Germinal center (tissue), 1 donor: Measurements from ENCODE around the gene ABCG4.
"Not testable (repeated sequence)": the region's sequence is repeated elsewhere in the genome, so short reads cannot be mapped to it uniquely, and the experiment has no call there.

ENCODE experiments used
- DNase-seq: peaks from one replicate; pipeline ENCODE4 v3.0.0; 2012; ENCODE audit warnings: mixed read lengths, low spot score

ABCG4 gene

DNA sequence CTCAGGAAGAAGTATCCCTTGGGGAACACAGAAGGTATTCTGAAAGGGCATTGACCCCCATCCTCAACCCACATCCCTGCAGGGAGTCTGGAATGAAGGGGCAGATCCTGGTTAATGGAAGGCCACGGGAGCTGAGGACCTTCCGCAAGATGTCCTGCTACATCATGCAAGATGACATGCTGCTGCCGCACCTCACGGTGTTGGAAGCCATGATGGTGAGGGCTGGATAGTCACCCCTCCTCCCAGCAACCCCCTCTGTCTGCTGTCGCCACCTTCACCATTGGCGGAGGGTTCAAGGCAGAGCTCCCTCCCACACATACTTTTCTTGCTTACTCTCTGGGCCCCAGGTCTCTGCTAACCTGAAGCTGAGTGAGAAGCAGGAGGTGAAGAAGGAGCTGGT is 5.3 kb downstream of the ABCG4 start:
- DNase-seq: no peak

DNA sequence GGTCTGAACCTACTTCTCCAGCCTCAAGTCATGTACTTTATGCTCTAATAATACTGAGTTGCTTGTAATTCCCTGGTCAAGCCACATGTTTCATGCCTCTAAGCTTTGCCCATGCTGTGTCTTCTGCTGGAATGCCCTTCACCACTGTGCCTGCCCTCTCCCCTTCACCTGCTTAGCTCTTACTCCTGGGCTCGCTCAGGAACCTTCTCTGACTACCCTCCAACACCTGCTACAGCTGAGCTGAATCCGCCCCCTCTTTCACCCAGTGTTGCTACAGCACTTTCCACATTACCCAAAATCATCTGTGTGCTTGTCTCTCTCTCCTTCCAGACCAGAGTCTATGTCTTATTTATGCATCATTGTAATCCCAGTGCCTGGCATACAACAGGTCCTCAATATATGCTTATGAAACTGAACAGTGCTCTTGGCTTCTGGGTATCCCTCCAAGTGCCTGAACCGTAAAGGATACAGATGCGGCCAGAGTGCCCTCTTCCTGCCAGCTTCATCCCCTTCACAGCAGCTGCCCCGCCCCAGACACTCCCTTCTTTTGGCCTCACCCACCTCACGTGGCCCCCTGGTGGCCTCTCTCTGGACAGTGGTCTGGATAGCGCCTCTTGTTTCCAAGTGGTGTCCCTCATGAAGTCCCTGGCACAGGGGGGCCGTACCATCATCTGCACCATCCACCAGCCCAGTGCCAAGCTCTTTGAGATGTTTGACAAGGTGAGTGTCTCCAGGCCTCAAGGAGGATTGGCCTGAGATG is 7.1 kb downstream of the ABCG4 start:
- no peak for DNase-seq

DNA sequence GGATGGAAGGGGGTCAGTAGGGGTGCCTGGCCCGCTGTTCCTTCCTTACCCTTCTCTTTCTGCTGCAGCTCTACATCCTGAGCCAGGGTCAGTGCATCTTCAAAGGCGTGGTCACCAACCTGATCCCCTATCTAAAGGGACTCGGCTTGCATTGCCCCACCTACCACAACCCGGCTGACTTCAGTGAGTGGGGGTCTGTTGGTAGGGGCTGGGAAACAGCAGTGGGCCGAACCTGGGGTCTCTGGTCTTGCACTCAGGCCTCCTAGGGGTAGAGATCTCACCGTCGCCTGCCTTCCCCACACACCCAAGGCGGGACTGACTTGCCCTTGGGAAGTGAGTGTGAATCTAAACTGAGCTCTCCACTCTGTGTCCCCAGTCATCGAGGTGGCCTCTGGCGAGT is 7.6 kb downstream of the ABCG4 start:
- DNase-seq: no peak

DNA sequence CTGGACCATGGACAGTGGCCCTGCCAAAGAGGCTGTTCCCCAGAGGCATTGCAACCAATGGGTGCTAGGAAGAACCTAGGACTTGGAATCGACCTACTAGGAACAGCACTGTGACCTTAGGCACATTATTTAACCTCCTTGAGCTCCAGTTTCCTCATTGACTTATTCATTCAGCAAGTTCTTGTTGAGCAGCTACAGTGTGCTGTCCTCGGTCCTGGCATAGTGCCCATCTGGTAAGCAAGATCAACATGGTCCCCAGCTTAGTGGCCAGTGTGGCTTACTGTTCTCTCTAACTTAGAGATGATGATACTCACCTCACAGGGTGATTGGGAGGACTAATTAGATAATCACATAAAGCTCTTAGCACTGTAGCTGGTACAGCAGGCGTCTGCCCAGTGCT is 8.2 kb downstream of the ABCG4 start:
- DNase-seq: no peak

DNA sequence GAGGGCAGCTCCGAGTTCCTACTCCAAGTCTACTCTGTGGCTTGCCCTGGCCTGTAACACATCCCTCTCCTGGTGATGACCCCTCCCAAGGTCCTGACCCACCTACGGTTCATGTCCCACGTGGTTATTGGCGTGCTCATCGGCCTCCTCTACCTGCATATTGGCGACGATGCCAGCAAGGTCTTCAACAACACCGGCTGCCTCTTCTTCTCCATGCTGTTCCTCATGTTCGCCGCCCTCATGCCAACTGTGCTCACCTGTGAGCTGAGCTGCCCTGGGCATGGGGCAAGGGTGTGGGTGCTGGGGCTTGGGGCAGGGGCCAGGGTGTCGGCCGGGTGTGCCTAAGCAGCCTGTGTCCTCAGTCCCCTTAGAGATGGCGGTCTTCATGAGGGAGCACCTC is 9.6 kb downstream of the ABCG4 start:
- DNase-seq: no peak

DNA sequence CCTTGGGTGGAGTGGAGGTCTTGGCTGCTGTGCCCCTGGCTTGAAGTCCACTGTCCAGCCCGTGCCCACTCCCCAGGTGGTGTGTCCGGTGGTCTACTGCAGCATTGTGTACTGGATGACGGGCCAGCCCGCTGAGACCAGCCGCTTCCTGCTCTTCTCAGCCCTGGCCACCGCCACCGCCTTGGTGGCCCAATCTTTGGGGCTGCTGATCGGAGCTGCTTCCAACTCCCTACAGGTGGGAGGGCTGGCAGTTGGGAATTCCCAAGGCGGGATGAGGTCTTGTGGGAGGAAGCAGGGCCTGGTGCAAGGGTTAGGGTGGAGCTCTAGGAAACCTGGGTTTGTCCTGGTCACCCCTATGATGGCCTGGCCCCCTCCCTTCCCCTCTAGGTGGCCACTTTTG is 11.3 kb downstream of the ABCG4 start:
- DNase-seq: no peak

DNA sequence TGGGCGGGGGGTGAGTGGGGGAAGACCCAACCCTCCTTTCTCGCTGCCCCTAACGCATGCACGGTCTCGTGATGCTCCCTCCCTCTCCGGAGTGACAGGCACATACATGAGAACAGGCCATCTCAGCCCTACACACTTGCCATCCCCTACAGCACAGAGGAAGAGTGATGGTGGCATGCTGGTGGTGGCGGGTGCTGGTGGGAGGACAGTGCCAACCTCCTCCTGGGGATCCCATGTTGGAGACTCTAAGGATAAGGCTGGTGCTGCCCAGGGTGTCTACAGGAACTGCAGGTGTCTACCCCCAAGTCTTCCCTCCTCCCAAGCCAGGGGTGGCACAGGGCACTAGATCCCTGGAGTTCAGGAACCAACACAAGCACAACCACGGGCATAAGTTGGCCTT is 13.0 kb downstream of the ABCG4 start:
- no peak for DNase-seq

DNA sequence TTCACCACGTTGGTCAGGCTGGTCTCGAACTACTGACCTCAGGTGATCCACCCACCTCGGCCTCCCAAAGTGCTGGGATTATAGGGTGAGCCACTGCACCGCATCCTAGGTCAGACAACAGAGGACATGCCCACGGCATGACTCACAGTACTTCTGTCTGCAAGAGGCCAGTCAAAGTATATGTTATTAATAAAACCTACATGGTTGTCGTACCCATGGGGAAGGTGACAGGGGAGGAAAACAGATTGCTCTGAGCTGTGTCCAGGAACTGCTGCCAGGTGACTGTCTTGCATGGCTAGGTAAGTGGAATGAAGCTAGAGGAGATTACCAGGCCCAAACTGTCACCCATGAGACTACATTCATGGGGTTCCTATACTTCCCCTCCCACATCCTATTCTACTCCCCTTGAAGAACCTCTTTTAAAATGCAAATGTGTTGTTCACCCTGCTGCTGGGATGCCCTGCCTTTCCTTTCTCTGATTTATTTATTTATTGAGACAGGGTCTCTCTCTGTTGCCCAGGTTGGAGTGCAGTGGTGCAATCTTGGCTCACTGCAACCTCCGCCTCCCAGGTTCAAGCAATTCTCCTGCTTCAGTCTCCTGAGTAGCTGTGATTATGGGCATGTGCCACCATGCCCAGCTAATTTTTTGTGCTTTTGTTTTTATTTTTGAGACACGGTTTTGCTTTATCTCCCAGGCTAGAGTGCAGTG is 17.7 kb downstream of the ABCG4 start:
- DNase-seq: no peak

DNA sequence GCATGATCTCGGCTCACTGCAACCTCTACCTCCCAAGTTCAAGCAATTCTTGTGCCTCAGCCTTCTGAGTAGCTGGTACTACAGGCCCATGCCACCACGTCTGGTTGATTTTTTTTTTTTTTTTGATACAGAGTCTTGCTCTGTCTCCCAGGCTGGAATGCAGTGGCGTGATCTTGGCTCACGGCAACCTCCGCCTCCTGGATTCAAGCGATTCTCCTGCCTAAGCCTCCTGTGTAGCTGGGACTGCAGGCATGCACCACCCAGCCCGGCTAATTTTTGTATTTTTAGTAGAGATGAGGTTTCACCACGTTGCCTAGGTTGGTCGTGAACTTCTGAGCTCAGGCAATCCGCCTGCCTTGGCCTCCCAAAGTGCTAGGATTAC is 18.2 kb downstream of the ABCG4 start:
- DNase-seq: not testable (repeated sequence)

DNA sequence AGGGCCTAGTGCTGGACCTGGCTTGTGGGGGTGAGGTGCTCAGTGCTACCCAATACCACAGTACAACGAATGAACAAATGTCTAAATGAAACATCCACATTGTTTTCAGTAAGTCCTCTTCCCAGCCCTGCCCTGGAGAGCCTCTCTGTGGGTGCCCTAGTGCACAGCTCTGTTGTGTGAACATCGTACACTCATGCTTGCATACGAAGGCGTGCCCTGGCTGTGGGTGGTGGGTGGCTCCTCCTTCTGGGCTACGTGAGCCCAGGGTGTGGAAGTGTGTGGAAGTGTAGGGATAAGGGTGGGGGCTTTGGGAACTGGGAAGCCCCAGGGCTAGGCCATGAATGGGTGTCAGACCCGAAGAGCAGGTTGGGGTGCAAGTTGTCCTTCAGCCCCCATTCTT is 19.1 kb downstream of the ABCG4 start:
- DNase-seq: no peak

DNA sequence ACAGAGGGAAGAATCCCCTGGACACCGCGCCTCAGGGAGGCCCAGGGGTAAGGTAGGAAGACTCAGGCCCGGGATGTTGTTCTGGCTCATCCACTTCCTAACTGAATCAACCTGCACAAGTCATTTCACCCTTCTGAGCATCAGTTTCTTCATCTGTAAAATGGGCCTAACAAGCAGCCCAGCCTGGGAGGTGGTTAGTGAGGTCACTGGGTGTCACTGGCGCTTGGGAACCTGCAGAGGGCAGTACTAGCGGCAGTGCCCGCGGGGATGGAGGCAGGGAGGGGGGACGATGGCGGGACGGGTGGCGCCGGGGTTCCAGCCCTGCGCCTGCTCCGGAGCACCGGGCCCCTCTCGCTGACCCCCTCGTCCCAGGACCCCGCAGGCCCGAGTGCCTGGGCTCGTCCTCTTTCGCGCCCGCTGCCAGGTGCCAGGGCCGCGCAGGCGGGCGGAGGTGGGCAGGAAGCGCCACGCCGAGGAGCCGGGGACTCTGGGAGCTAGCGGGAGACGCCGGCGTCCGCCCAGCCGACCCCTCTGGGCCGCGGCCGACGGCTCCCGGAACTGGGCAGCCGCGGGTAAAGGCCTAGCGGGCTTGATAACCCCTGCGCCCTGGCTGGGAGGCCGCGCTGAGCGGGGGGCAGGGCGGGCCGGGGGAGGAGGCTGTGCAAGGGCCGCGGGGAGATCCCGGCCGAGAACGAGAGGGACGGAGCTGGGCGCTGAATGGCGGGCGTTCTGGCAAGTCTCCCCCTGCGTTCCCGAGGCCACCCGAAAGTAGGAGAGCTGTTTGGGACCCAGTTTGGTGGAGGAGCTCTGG is 19.8 kb downstream of the ABCG4 start, which contains the start of gene NLRX1:
Gene NLRX1 (plus strand): TSS at position 255 of the 811 bp plus-strand sequence. CDS start 2,679 bp downstream, outside the sequence.
- peak; percentile 93 for DNase-seq

DNA sequence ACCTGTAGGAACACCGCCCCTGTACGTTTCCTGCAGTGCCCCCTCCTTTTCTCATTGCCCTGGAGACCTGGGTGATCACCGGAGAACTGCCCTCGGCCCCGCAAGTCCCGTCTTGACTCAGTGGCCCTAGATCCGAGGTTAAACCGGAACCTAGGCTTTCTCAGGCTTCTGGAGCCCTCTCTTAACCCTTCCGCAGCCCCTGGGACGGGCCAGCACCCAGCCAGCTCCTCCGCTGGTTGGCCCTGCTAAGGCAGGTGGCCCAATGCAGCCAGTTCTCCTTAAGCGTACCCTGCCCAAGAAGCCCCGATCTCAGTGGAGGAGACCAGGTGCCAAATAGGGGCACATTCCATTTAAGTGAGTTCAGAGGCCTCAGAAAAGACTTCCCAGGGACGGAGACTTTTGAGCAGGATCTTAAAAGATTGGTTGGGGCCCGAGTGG is 20.4 kb downstream of the ABCG4 start:
- DNase-seq: peak; percentile 42

DNA sequence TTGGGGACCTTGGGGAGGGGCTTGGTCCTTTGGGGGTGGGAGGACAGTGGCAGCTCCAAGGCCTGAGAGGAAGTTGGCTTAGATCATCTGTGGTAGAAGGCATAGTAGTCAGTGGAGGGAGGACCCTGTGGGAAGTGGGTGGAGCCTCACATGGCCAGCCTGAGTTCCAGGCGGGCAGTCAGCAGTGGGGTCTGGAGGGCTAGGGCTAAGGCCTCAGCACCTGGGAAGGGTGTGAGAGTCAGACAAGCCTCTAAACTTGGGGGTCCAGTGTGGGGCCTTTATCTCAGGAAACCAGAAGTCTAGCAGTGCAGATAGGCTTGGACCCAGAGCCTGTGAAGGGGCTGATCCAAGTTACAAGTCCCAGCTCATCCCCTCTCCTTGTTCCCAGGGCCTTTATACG is 23.7 kb downstream of the ABCG4 start:
- no peak for DNase-seq

DNA sequence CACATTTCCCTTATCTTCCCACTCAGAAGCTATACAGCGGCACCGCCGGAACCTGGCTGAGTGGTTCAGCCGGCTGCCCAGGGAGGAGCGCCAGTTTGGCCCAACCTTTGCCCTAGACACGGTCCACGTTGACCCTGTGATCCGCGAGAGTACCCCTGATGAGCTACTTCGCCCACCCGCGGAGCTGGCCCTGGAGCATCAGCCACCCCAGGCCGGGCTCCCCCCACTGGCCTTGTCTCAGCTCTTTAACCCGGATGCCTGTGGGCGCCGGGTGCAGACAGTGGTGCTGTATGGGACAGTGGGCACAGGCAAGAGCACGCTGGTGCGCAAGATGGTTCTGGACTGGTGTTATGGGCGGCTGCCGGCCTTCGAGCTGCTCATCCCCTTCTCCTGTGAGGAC is 24.6 kb downstream of the ABCG4 start:
- DNase-seq: no peak

DNA sequence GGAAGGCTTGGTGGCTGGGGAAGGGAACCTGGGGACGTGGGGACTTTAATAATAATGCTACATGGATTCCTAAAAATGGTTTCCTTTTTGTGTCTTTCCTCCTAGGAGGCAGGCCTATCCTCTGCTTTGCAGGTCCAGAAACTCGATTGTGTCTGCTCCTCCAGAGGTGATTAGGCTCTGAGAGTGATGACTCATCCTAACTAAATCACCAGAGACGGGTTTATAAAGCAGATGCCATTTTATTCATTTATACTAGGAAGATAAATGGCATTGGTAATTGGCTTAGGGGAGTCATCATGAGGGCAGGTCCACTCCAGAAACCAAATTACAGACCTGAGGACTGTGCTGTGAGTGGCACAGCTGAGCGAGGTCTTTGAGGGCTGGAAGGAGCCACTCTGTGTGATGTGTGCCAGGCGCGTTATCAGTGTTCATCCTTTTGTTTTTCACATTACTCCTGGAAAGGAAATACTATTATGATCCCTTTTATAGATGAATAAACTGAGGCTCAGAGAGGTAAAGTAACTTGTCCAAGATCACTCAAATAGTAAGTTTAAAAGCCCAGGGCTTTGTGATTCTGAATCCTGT is 26.7 kb downstream of the ABCG4 start:
- DNase-seq: no peak

DNA sequence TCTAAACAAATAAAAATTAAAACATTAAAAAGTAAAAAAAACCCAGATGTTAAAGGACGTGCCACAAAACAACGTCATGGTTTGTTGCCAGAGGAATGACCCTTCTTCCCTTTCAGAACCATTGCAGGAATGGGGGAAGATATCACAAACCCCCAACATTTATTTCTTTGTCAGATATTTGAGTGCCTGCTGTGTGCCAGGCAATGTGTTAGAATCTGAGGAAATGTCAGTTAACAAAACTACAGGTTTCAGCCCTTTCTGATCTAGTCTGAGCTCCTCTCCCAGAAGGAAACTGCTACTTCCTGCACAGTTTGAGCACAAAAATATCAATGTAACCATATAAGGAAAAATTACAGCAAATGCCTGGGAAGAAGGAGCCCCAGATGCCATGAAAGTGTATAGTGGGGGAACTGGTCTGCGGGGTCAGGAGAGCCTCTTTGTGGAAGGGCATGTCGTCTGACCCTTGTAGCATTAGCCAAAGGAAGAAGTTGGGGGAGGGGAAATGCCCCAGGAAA is 29.4 kb downstream of the ABCG4 start:
- no peak for DNase-seq

DNA sequence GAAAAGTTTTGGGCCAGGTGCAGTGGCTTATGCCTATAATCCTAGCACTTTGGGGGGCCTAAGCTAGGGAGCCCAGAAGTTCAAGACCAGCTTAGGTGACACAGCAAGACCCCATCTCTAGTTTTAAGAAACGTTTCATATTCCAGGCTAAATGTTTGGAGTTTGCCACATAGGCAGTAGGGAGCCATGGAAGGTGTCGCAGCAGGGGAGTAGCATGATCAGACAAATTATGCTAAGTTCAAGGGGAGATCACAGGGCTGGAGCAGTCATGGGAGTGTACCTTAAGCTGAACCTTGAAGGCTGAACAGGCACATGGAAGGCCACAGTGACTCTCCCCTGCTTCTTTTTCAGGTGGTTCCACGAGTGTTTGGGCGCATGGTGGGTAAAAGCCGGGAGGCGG is 30.5 kb downstream of the ABCG4 start:
- no peak for DNase-seq

DNA sequence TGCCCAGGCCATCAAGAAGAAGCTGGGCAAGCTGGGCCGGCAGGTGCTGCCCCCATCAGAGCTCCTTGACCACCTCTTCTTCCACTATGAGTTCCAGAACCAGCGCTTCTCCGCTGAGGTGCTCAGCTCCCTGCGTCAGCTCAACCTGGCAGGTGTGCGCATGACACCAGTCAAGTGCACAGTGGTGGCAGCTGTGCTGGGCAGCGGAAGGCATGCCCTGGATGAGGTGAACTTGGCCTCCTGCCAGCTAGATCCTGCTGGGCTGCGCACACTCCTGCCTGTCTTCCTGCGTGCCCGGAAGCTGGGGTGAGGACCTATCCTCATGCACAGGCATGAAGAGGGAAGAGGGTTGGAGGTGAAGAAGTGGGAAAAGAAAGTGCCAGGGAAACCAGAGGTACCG is 31.1 kb downstream of the ABCG4 start:
- DNase-seq: no peak

DNA sequence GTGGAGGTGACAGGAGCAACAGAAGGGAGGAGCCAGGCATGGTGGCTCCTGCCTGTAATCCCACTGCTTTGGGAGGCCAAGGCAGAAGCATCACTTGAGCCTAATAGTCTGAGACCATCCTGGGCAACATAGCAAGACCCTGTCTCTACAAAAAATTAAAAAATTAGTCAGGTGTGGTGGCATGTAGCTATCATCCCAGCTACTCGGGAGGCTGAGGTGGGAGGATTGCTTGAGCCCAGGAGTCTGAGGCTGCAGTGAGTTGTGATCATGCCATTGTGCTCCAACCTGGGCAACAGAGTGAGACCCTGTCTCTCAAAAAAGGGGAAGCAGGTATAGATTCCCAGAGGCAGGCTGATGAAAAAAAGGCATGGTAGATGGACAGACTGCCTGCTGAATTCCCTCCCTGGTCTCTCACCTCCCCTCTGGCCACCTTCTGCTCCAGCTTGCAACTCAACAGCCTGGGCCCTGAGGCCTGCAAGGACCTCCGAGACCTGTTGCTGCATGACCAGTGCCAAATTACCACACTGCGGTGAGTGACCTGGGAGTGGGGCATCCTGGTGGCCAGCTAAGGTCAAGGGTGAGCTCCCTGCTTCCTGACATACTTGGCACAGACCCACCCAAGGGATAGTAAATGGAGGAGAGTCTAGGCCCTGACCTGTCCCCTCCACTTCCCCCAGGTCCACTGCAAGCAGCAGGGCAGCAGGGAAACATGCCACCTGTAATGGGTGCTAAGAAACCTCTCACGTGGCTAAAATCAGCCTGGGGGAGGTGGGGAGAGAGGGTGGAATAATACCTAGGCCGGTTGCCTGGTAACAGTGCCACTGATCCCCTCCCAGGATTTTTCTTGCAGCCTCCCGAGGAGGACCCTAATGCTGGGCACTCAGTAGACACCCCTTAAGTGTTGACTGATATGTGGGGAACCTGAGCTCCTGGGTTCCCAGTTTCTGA is 32.2 kb downstream of the ABCG4 start:
- no peak for DNase-seq

DNA sequence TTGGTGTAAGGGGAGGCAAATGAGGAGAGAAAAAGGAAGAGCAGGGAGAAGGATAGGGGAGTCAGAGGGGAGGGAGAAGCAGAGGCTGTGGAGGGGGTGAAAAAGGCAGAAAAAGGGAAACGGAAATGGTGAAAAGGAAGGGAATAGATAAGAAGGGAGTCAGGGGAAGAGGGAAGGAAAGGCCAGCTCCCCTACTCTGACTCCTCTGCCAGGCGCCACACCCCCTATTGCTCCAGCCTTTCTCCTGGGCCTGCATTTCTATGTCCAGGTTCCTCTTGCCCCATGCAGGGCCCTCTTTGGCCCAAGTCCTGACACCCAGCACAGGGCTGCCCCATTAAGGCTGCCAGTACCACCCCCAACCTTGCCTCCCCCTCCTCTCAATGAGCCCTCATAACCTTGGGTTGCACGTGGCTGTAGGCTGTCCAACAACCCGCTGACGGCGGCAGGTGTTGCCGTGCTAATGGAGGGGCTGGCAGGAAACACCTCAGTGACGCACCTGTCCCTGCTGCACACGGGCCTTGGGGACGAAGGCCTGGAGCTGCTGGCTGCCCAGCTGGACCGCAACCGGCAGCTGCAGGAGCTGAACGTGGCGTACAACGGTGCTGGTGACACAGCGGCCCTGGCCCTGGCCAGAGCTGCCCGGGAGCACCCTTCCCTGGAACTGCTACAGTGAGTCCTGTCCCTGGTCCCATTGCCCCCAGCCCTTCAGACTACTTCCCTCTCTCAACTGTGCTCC is 33.0 kb downstream of the ABCG4 start:
- DNase-seq: no peak
